HG02623 (cell line): ENCODE data around the gene C1orf174.

ENCODE experiments used
- ATAC-seq: cut with Tn5 transposase; IDR thresholded peaks from one replicate; pipeline ENCODE4 v1.9.1; 2021; ENCODE audit warnings: moderate library complexity; ENCODE audit not compliant: unreplicated experiment

C1orf174 gene

DNA sequence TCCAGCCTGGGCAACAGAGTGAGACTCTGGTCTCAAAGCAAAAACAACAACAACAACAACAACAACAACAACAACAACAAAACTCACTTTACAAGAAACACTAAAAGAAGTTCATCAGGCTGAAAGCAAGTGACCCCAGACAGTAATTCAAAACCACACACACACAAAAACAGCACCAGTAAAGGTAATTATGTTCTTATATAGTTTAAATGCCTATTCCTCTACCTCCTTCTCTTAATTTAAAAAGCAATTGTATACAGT, 1.7 kb downstream of the C1orf174 start:
- no peak for ATAC-seq

DNA sequence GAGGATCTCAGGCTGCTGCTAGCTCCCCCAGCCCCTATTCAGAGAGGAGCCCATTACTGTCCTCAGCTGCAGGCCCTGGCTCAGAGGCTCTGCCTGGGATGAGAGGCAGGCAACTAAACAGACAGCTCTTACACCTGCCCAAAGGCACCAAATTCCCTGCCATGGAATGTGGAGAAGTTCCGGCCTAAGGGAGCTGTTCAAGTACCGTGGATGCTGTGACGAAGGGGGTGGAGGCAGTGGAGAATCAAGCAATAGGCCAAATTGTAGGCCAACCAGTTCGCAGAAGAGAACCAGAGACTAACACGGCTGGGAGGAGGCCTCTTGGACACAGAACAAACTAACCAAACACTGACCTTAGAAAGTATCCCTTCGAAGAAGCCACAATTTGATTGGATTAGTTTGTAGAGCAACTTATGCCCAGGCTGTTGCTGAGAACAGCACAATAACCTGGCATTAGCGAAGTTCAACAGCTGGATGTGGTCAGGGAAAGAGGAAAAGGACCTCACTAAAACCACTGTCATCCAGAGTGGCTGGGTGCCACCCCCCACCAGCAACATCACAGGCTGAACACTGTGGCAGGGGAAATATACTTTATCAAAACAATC, 3.6 kb downstream of the C1orf174 start:
- no peak for ATAC-seq

DNA sequence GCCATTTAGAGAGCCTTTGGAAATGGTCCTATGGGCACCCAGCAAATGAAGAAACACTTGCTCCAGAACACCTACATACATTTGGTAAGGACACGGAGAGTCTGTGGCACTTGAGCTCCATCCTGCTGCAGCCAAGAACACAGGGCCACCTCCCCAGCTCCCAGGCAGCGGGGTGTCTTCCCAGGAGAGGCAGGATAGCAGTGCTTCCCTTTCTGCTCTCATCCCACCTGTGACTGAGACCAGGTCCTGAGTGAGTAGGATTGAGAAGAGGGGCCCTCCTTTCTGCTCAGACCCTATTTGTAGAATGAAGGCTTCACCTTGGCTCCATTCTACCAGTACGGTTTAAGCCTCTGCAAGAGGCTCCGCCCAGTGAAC, 4.1 kb downstream of the C1orf174 start:
- no peak for ATAC-seq

DNA sequence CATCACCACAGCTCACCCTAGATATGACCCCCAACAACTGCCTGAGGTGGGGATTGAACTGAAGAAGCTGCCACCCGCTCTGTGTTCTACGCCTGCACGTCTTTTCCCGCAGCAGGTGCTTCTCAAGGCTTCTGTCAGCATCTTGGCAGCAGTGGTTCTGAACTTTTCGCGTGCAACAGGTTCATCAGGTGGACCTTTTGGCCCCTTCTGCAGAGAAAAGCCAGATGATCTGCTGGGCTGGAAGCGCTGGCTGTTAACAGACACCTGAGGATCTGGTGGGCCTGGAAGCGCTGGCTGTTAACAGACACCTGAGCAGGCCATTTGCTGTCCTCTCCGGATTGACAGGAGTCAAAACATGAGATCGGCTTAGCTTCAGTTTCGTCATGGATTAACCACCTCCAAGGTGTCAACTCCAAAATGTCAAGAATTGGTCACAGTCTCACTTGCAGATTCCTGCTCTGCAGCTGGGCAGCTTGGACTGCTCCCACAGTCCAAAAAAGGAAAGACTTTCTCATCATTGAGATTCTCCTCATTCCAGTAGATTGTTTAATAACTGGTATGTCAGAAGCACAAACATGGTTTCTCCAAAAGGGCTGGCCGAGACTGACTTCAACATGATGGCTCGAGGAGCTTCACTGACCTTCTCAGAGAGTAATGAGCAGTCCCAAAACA, 4.7 kb downstream of the C1orf174 start:
- ATAC-seq: no peak

DNA sequence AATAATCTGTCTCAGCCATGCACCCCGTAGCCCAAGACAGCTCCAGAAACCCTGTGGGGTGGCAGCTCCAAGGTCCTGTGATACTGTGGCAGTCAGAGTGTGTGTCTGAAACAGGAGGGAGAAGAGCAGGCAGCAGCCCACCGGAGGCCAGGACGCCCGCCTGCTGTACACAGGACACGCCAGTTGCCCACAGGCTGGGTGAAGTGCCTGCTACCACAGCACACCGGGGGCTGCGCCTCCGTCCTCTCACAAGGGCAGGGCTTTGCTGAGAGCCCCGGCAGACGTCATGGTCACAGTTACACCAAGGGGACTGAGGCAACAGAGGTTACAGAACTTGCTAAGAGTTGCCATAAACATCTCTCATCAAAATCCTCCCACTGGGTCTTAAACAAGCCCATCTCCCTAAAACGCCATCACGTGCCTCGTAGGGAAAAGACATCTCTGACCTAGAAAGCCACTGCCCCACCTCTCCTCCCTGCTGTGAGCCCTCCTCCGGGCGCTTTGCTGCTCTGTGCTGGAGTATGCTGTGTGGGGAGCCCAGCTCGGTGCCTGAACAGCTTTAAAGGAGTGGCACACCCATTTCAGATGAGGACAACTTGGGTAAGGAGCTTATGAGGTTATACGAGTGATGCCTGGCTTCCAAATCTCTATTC, 5.3 kb downstream of the C1orf174 start:
- ATAC-seq: no peak

DNA sequence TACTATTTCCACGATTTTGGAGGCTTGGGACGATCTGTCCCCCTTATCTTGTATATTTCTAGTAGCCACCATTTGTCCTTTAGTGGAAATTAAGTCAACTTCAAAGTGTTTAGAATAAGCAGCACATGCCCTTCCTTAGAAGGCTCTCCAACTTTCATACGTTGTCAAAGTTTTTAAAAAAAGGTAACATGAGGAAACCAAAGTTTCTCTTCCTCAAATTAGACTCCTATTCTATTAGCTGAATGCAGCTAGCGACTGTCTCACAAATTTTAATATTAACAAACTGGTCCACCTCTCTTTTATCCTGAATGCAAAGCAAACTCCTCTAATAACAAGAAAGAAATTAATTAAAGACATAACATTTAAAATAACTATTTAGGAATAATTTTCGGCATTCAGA, 6.9 kb downstream of the C1orf174 start:
- ATAC-seq: no peak

DNA sequence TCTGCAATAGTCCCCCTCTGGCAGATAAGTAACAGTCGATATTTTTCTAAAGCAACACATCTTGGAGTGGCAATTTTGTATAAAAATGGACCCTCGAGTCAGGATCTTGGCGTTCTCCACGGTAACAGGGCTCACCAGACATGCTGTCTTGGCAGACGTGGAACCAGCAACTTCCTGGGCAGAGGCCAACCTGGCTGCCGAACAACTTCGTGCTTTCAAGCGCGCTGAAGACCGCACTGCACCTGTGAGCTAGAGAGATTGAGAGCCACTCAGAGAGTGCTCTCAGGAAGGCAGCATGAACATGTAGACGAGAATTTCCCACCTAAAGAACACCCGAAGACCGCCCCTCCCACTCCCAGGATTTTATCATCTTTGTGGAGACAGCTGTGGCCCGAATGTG, 7.3 kb downstream of the C1orf174 start:
- ATAC-seq: no peak

DNA sequence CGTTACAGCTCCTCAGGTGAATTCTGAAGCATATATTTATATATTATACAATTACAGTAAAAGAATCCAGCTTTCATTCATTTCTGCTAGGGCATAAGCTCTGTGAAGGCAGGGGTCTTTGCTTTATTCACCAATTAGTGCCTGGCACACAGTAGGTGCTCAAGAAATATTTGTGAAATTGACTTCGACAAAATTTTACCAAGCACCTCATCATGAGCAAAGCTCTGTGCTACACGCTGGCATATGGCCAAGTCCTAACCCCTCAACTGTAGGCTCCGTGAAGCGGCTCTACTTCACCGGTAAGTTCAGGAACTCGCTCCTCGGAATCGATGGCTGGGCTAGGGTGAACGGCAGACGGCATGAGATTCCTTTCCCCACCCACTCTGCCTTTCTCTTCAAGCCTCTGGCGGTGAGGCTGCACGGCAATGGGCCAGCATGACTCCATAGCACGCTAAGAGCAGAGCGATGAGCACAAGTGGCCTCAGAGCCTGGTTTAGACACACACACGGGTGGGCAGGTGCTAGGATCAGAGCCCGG, 8.7 kb downstream of the C1orf174 start:
- no peak for ATAC-seq

DNA sequence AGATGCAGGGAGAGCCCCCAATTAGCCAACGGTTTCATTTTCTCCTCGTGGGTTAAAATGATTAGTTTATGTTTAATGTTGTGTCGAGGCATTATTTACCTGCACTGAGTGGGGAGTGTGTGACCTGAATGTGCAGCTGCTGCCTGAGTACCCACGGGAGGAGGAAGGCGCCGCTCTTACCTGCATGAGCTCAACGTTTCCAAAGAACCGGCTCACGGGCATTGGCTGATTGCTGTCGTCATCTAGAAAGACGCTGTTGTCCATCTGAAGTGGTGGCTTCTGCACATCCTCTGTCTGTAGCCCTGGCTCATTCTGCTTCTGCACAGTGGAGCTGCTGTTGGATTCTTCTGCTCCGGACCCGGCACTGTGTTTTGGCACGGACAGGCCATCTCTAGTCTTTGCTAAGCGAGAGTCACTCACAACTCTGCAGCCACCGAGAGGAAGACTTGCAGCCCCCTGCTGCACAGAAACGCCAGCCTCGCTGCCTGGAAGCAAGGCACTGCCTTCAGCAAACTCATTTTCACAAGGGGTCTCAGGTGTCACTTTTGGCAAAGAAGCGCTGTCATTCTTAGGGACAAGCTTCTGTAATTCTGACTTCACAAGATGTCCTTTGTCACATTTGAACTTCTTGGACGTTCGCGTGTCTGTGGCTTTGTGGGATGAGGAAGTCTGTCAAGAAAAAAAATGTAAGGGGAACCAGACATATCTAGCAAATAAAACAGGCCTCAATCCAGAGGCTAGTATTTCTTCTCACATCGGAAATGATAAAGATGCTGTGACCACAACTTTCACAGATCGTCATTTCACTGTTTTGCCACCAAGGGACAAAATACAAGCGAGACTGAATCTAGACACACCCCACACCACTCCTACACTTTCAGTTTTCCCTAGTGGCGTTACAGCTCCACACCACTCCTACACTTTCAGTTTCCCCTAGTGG, 9.4 kb downstream of the C1orf174 start:
- ATAC-seq: no peak

DNA sequence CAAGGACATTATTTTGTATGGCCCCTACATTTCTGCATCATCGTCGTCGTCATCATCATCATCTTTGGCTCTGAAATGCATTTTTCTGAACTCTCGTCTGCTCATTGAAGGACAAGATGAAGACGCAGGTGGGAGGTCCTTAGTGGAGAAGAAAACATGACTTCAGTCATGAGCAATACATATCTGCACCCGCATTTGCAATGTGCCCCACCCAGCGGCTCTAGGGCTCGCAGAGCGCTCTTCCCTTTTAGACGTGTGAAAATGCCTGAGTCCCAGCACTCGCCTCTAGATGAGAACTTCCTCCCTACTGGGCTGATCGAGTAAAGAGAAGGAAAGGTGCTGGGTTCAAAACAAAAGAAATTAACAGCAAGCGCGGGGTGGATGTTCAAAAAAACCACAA, 10.1 kb downstream of the C1orf174 start:
- no peak for ATAC-seq

DNA sequence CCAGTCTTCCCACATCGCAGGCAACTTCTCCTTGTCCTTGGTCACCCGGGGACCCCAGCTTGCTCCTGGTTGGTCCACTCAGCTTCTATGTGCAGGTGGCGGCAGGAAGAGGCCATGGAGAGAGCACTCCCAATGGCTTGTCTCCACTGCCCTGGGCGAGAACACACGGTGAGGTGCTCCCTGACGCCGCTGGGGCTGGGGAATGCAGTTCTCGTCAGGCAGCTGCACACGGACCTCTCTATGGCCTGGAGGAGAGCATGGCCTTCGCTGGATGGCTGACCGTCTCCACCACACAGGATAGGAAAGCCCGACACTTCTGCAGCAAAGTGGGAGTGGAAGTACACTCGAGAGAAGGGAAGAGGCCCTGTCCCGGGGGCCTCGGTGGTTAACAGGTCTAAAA, 11.8 kb downstream of the C1orf174 start:
- ATAC-seq: no peak

DNA sequence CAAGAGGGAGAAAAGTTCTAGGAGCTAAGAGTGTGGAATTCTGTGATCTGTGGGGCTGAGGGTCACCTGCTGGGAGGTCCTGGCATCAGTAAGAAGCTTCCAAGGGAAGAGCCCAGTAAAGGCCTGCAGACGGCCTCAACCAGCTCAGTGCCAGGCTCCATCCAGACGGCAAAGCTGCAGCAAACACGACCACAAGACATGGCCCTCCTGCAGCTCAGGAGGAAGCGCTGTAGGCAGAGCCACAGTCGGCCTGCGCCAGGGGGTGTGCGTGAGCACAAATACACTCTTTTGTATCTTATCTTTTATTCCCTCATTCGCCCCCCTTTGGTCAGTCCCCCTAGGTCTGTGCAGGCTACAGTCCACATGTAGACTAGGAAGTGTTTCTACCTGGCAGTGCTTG, 13.4 kb downstream of the C1orf174 start:
- no peak for ATAC-seq

DNA sequence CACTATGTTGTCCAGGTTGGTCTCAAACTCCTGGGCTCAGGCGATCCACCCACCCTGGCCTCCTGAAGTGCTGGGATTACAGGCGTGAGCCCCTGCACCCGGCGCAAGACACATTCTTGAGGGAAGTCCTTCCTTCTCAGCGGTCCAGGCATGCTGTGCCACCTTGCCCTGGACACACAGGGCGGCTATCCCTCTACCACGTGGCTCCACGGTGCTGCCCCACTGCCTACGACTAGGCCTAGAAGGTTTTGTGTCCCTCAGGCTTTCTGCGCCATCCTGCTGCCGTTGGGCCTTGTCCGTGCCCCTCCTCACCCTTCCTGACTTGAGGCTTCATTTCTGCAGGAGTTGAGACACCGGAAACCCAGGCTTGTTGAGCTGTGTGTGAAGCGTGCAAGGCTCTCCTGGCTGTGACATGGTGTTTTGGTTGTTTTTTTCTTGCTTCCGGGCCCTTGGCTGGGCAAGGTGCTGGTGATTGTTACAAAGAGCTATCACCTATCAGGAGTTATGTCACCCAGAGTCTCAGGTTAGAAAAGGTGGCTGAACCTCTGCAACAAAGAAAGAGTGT, 13.9 kb downstream of the C1orf174 start:
- ATAC-seq: no peak

DNA sequence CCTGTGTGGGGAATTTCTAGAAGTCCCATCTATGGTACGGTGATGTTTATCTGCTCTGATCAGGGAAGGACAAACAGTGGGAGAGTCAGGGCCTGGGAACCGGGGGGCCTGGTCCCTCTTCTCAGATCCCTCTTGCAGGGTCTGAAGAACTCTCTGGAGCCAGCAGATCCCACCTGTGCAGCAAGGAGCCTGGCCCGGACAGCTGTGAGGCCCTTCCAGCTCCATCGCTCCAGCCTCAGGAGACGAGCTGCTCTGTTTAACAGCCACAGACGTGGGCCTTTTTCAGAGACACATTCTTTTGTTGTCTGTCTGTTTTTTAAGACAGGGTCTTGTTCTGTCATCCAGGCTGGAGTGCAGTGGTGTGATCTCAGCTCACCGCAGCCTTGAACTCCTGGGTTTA, 14.5 kb downstream of the C1orf174 start:
- ATAC-seq: no peak

DNA sequence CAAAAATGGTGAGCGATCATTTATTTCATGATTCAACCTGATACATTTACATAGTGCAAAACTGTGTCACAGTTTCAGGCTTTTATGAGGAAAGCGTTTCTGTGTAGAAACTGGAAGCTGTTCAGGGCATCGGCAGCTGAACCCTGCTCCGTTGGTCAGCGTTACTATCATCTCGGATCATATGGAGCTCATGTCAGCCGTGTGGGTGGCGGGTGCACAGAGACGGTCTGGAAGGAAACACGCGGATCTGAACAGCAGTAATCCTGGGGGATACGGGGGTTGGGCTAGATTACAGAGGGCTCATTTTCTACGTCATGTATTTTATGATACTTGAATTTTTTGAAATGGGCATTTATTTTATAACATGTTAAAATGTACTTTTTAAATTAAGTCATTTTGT, 15.1 kb downstream of the C1orf174 start:
- ATAC-seq: no peak

DNA sequence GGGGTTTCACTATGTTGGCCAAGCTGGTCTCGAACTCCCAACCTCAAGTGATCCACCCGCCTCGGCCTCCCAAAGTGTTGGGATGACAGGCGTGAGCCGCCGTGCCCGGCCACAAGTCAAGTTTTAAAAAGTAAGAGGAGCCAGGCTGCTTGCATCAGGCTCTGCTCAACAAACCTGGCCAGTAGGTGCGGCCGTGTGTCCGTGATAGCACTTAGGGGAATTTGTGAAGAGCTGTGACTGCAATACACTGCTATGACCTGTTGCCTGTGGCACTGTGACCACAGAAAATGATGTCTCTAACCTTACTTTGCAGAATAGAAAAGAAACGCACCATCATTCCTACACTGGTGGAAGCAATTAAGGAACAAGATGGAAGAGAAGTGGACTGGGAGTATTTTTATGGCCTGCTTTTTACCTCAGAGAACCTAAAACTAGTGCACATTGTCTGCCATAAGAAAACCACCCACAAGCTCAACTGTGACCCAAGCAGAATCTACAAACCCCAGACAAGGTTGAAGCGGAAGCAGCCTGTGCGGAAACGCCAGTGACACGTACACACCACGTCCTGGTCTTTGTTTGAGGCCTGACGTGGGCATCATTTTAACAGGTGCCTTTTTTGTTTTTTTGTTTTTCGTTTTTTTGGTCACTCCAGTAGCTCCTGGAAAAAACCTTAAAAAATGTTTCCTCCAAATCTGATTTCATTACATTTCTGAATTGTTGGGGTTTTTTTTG, 16.7 kb downstream of the C1orf174 start:
- no peak for ATAC-seq

DNA sequence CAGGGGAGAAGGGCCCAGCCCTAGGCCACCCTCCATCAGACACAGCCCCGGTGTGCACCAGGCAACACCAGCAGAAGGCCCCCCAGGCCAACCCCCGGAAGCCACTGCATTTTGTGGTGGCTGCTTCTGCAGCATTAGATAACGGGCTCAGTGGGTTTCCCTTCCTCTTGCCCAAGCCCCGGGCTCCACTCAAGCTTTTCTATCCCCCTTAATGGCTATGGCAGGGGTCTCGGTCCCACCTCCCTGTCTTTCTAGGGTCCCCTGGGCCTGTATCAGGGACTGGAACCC, 18.9 kb downstream of the C1orf174 start:
- no peak for ATAC-seq

DNA sequence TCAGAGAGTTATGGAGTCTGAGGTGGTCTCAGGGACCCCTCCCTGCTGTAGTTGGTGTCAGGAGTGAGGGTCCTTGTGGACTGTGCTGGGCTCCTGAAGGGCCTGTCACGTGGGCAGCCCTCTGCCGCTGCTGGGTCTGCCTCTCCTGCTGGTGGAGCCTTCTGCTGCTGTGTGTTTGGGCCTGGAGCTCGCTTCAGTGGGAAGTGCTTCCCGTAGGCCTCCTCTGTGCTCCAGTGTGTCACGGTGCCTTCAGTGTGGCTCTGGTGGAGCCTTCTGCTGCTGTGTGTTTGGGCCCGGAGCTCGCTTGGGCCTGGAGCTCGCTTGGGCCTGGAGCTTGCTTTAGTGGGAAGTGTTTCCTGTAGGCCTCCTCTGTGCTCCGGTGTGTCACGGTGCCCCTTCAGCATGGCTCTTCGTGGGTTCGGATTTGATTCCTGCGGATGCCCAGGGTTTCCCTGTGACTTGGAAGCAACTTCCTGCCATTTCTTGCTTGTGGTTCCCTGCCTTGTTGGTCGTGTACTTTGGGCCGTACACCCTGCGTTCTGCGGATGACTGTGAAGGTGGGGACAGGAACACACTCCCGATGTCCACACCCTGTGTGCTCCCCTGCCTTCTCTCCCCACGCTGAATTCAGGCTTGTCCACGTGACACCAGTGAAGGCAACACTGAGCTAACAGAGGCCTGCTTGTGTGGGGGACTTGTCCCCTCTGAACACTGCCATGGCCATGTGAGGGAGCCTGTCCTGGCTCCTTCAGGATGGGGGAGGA, 19.5 kb downstream of the C1orf174 start:
- no peak for ATAC-seq

DNA sequence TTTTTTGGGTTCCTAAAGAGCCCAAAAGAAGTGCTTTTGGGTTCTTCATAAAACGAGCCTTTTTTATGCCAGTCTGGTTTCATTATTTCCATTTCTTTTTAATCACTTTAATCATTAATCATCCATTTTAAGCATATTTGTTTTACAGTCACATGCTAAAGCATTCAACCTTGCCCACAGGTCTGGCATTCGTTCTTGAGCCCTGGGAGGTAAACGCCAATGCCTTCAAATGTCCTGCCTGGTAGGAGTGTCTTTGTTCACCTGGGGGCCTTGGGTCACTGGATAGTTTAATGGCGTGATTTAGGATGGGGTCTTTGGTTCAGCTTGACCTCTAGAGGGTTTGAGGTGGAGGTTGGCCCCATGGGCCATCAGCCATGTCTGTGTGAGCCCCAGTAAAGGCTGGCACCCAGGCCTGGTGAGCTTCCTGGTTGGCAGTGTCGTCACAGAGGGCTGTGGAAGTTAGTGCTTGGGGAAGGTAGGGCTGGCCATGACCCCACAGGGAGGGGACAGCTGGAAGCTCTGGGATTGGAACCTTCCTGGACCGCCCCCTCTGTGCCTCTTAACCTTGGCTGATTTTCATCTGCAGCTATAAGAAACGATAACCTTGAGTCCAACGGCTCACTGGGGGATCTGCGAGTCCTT, 20.2 kb downstream of the C1orf174 start:
- ATAC-seq: no peak

DNA sequence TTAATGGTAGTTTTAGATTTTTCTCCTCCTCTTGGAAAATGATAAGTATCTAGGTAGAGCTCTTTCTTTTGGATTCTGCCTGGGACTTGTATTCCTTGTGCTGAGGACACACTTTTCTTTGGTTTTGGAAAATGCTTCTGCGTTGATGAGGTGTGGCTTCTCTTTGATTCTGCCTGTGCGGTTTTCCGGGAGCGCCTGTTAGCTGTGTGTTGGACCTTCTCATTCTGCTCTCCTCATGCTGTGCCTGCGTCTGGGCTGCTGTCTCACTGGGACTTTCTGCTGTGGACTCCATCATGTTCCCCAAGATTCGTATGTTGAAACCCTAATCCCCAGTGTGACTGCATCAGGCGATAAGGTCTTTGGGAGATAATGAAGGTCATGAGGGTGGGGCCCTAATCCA, 21.0 kb downstream of the C1orf174 start:
- no peak for ATAC-seq
